ENCODE results near the gene MIS12. TPM values are rescaled to one million over a fixed set of nuclear protein-coding genes. Genes with fewer than 3 reads are reported as not detected.

The MIS12 gene
- total and polyA plus RNA-seq, 2 of the 13 experiments (the other 11 are each of a cell fraction or from before 2014, with no cell fraction given): 13.4 to 28.0 TPM

- TF ChIP-seq ZNF619 (CRISPR knock-in tag; IDR thresholded peaks at IDR 0.05) (no peak), SRSF1 (optimal IDR thresholded peaks at IDR 0.05; ENCODE audit: low read depth, low read length) (peak; percentile 81), TRIM24 (CRISPR knock-in tag; IDR thresholded peaks at IDR 0.05) (no peak), ATRX (CRISPR knock-in tag; IDR thresholded peaks at IDR 0.05; ENCODE audit: borderline replicate concordance) (no peak), ZNF749 (CRISPR knock-in tag; IDR thresholded peaks at IDR 0.05; ENCODE audit: borderline replicate concordance) (peak; percentile 82; the same call in 1 of the 2 replicates), ATF3 (CRISPR knock-in tag; IDR thresholded peaks at IDR 0.05) (no peak; the same call in 1 of the 2 replicates), ZNF318 (CRISPR knock-in tag; IDR thresholded peaks at IDR 0.05) (no peak), ZFP36L1 (CRISPR knock-in tag; IDR thresholded peaks at IDR 0.05) (peak; percentile 91), FOXA3 (CRISPR knock-in tag; IDR thresholded peaks at IDR 0.05) (peak; percentile 51; the same call in 1 of the 2 replicates), ZSCAN9 (CRISPR knock-in tag; IDR thresholded peaks at IDR 0.05; ENCODE audit: borderline replicate concordance) (peak; percentile 61; the same call in 1 of the 2 replicates), ZBTB34 (CRISPR knock-in tag; IDR thresholded peaks at IDR 0.05) (no peak), NRL (CRISPR knock-in tag; IDR thresholded peaks at IDR 0.05; ENCODE audit: borderline replicate concordance) (peak; percentile 83; the same call in 1 of the 2 replicates), ZSCAN12 (CRISPR knock-in tag; IDR thresholded peaks at IDR 0.05) (no peak), RARA (CRISPR knock-in tag; IDR thresholded peaks at IDR 0.05) (no peak), ZNF792 (CRISPR knock-in tag; IDR thresholded peaks at IDR 0.05) (peak; percentile 52; the same call in 1 of the 2 replicates), NFKBIZ (CRISPR knock-in tag; IDR thresholded peaks at IDR 0.05) (no peak; the same call in 1 of the 2 replicates), ELF4 (CRISPR knock-in tag; IDR thresholded peaks at IDR 0.05; ENCODE audit: borderline replicate concordance) (no peak; the same call in 1 of the 2 replicates)
Measured at GRCh38 chr17:5486206-5487124, at the start of gene MIS12 (continued).

All from HepG2 (cell line).